HG03039 (cell line): Measurements from ENCODE around the gene SLC43A3.

Source experiments
- ATAC-seq: cut with Tn5 transposase; IDR thresholded peaks from one replicate; pipeline ENCODE4 v1.9.1; 2021; ENCODE audit warnings: mild to moderate bottlenecking, moderate library complexity; ENCODE audit not compliant: unreplicated experiment

The SLC43A3 gene

DNA sequence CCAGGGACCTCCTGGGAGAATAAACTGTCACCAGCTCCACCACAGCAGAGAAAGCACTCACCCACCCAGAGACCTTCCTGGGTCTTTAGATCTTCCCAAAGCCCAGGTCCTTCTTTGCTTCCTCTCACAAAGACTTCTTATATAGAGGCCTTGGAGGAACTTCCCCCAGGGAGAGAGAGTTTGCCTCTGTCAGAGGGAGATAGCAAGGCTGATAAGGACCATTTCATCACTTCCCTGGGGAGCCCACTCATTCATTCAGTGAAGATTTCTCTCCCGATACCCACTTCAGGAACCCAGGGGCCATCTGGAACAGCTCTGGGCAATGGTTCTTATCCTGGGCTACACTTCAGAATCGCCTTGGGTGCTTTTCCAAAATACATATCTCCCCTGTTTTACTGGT is 36.4 kb downstream of the SLC43A3 start, which contains the start of gene PRG2:
PRG2 (minus strand) TSS at position 116 of the 400 bp plus-strand sequence. CDS start 706 bp downstream, outside the sequence.
- ATAC-seq, result no peak

DNA sequence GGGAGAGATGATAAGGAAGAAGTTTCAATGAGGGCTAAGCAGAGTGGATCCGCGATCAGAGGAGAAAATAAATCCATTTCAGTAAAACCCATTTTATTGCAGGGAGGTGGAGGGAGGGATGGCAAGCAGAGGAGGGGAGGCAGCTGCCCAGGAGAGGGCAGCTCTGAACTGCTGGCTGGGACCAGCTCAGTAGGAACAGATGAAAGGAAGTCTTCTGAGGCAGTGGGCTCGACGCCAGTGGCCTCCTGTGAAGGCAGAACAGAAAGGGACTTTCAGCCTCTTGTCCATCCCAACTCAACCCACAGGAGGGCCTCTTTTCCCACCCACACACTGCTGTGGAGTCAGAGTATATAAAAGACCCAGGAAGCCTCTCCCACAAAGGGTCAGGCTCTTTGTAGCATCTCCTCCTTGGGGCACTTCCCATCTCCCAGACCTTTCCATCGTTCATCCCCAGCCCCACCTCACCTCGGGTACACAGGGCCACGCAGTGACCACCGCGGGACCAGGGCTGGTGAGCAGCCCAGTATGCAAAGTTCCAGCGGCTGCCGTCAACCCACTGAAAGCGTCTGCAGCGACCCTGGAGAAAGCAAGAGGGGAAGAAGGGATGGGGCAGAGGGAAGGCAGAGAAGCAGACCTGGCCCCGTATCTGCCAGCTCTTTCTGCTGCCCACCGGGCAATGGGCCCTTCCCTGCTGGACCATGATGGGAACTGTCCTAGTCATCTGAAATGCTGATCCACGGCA is 39.5 kb downstream of the SLC43A3 start:
- no peak for ATAC-seq

DNA sequence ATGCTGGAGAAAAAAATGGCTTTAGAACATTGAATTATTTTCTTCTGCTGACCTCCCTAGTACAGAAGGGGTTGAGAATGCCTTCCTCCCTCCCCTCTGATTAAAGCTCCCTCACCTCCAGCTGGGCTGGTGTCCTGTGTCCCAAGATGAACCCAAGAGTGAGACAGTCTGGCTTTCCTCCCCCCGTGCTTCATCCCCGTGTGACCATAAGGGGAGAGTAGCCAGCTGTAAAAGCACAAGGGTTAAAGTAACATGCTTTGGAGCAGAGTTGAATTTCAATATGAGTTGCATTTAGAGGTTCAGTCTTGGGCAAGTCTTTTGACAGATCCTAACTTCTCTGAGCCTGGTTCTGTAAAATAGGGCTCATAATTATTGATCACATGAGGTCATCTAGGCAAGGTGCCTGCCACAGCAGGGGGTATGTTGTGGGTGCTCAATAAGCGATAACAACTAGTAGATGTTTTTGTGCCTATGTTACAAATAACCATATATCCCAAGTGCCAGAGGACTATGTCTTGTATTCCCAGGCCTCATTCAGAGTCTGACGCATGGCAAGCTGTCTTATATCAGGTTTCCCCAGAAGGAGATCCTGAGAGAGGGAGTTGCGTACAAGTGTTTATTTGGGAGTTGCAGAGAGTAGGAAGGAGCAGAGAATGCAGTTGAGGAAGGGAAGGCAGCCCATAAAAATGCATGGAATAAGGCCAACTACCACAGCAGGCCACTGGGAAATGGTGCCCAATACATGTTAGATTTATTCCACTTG is 40.6 kb downstream of the SLC43A3 start:
- no peak for ATAC-seq

DNA sequence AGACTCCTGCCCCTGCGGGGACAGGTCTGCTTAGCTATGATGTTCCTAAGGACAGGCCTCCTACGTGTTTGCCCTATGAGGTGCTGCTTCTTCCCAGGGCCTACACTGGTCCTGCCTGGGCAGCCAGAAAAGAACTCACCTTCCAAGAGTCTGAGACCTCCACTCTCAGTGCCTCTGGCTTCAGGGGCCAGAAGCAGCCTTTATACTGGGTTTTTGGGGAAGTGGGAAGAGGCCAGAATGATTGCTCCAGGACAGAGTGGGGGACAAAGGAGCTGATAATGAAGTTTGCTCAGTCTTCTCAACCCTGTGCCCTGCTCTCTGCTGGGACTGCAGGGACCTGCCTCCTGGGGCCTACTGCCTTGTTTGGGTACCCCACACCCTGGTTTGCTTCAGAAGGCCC is 45.9 kb downstream of the SLC43A3 start, which contains the start of gene PRG3:
PRG3 (minus strand) TSS at position 176 of the 400 bp plus-strand sequence. CDS start 442 bp downstream, outside the sequence.
- ATAC-seq, result no peak

DNA sequence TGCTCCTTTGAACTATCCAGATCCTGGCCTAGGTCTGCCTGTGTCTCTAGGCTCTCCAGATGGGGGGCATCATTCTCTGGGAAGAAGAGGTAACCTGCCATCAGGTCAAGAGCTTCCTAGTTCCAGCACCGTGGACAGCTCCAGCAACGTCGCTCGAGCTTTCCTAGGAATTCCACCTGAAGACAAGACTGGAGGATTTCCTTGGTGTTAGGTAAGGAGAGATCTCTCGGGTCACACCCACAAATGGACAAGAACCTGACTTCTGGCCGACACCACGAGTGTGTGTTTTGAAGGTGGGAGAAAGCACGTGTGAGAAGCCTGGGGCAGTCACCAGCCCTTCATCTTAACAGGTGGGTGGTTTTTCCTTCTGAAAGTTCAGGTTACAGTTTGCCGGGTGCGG is 47.2 kb downstream of the SLC43A3 start:
- no peak for ATAC-seq

- ATAC-seq, result no peak
Observed at GRCh38 chr11:57378186-57378585, 48.7 kb downstream of the SLC43A3 start.

GRCh38 chr11:57377107-57377506 is 49.8 kb downstream of the SLC43A3 start:
- ATAC-seq, result no peak

DNA sequence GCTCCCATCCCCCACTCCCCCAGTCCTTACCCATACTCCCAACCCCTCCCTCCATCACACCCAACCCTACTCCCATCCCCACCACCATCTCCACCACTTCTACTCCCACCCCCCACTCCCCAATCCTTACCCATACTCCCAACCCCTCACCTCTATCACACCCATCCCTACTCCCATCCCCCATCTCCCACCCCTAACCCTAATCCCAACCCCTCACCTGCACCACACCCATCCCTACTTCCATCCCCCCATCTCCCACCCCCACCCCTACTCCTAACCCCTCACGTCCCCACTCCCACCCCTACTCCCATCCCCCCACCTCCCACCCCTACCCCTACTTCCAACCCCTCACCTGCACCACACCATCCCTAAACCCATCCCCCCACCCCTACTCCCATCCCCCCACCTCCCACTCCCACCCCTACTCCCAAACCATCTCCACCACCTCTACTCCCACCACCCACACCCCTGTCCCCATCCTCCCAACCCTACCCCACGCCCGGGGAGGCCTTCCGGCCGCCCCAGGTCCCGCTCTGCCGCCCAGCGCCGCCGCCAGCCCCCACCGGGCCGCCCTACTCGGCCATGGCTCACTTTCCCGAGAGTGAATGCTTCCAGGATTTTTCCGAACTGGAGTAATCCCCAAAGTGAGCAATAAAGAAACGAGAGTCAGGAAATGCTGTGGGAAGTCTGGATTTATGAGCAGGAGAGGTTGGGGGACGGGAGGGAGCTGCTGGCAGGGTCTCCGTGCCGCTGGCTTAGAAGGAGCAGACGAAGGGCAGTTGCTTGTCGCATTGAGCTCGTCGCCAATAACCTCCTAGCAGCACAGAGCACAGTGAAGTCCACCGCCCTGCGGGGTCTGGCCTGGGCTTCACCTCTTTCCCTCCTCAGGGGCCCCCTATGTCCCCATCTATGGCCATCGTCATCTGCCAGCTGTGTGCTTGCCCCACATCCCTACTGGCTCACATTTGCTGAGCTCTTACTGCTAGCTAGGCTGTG is 50.5 kb downstream of the SLC43A3 start:
- no peak for ATAC-seq

DNA sequence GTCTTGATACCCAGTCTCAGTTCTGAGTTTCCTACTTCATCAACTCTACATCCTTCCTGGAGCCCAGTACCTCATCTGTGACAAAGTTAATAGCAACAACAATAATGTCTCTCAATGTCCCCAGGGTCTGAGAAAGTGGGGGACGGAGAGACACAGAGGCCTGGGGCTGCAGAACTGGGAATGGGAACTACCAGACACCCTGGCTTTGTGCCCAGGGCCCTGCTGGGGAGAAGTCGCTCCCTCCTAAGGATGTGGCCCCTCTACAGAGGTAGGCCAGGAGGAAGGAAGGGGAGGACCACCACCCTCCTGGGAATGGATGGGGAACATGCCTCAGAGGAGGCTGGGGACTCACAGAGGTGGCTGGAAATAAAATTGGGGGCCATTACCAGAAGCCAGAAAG is 51.4 kb downstream of the SLC43A3 start:
- no peak for ATAC-seq

DNA sequence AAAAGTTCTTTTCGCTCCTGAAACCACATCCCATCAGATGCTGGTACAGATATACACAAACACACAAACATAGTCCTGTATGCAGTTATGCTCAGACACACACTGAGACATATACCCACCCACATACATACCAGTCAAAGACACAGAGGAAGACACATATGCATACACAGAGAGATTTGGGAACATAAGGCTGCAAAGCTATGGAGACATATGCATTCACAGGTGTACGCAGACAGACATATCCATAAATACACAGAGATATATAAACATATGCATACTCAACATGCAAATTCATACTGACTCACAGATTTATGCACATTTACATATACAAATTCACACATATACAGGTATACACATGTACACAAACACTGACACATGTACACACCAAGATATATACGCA is 52.0 kb downstream of the SLC43A3 start:
- no peak for ATAC-seq

DNA sequence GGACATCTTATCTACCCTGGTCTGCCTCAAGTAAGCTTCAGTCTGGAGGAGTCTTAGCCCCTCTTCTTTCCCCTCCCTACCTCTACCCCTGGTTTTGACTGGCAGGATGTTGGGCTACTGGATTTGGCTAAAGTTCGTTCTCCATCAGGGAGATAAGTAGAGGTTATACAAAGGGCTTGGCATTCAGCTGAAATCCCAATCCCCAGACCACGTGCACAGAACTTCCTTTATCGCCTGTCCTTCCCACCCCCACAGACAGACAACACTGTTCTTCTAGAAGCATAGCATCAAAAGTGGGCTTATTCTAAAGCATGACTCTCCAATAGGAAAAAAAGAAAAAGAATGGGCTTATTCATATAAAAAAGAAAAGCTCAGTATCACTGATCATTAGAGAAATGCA is 53.8 kb downstream of the SLC43A3 start:
- no peak for ATAC-seq

DNA sequence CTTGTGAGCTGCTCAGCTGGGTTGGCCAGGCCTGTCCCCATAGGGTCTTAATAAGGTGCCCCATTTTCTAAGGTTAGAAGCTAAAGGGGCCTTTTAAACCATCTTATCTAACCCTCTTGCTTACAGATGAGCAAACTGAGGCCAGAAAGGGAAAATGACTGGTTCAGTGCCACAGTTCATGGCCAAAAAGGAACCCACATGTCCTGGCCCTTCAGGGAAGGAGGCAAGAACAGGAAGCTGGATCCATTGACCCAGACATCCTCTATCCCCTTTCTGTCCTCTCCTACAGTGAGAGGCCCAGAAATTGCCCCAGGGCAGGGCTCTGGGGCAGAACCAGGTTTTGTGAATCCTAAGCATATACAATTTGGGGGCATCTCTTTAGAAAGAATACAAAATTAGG is 56.0 kb downstream of the SLC43A3 start:
- no peak for ATAC-seq

GRCh38 chr11:57370251-57370650 is 56.7 kb downstream of the SLC43A3 start:
- ATAC-seq, result no peak

DNA sequence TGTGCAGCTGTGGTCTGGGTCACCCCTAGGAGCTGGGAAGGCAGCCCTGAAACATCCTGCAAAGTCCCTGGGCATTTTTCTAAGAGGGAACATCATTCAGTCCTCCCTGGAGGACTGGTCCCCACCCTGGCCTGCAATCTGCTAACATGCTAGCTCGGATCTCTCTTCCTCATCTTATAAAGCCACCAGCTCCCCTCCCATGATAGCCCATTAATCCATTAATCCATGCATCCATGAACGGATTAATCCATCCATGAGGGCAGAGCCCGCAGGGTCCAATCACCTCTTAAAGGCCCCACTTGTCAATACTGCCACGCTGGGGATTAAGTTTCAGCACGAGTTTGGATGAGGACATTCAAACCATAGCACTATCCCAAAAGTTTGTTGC is 58.1 kb downstream of the SLC43A3 start:
- ATAC-seq, result no peak

- no peak for ATAC-seq
Observed at GRCh38 chr11:57368106-57368844, 58.6 kb downstream of the SLC43A3 start.

DNA sequence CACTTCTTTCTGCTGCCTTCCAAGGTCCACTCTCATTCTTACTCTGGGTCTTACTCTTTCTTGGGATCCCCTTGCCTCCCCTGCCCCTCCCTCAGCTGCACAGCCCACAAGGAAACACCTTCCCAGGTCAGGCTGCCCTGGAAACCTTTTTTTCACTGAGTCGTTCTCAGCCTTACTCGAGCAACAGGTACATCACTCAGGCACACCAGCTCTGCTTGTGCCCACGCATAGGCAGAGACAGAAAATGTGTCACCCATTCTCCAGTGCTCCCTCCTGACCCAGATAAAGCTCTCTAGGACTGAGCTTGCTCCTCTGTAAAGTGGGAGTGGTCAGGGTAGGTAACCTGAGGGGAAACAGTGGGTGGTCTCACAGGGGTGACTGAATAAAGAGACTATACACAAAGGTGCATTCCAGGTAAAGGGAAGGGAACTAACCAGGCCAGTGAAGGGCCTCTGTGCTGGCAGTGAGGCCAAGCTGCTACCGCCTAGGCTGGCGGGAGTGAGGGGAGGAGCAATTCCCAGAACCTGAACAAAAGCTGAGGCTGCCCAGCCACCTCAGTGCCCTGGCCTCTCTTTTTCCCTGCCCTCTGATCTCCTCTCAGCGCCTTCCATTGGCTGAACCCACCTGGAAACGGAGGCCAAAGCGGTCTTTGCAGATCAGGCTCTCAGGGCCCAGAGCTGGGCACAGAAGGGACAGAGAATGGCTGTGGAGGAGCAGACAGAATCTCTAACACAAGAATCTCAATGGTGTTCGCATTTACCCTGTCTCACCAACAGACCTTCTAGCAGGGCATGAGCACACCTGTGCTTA is 61.9 kb downstream of the SLC43A3 start:
- no peak for ATAC-seq

DNA sequence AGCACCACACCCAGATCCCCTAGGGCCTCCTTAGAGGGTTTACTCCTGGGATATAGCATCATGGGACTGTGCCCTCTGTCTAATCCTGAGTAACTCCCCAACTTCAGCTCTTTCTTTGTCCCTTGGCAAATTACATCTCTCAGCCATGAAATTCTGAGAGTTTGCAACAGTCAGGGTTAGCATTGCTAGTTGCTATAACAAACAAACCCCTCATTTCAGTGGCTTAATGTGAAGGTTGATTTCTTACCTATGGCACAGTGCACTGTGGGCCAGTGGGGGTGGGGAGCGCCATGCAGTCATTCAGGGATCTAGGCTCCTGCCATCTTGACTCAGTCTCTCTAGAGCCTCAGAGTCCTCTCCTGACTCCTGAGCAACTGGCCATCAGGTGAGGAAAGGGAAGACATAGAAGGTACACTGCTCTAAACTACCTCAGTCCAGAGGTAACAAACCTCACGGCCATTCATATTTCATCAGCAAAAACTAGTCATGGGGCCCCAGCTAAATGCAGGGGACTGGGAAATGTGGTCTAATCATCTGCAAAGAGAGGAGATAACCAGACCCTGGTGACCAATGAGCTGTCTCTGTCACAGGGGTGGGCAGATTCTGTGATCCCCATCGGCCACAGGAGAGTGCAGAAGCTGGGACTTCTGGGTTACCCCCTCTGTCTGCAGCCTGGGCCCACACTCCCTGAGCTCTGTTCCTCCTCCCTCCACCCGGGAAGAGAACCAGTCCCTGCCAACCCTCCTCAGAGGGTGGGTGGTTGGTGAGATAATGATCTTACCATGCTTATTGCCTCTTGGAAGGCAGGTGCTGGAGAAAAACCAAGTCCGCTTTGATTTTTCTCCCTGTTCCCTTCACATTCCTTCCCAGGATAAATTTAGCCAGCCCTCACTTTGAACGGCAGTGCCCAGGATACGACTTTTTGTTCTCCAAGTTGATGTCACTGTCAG is 63.5 kb downstream of the SLC43A3 start:
- no peak for ATAC-seq

DNA sequence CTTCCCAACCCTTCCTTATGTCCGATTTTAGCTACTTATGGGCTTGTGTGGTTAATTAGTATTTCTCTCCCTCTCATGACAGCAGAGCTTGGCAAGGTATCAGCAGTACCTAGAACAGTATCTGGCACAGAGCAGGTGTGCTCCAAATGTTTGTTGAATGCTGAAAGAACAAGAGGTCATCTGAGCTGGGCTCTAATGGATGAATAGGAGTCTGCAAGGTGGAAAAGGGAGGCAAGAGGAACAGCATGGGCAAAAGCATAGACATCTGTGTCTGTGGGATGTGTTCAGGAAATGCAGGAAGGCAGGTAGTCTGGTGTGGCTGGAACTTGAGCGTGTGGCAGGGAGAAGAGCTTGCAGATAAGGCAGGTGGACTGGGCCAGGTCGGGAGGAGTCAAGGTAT is 65.0 kb downstream of the SLC43A3 start:
- no peak for ATAC-seq
